Measurements from ENCODE around the gene PLXNA4.

The PLXNA4 gene

DNA sequence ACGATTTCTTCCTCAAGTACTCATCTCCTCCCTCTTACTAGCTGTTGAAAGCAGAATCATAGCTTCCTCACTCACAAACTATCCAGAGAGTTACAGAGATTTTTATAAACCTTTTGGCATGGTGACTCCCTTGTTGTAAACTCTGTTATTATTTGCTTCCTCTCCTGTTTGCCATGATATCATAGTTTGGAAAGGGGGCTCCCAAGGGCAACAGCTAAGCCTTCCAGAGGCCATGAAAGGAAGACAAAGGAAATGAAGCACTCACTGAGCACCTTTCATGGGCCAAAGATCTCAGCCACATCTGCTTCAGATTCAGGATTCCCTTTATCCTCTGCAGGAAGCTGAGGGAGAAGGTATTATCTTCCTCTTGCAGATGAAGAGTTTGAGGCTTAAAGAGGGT lies 484.6 kb downstream of the PLXNA4 start:
- H3K27me3 ChIP-seq (ENCODE audit: control insufficient read depth, insufficient read depth, low read length, poor library complexity, severe bottlenecking) = no peaks in the 10 kb centered on the region
- no peaks in the 10 kb centered on the region for H3K4me1 ChIP-seq (ENCODE audit: control insufficient read depth, insufficient read depth, low read length)
- 88 to 97% methylated on average over 1 of the region's 1 CpG for WGBS, 2 experiments
- H3K36me3 ChIP-seq (ENCODE audit: control insufficient read depth, insufficient read depth, low read length) = no peaks in the 10 kb centered on the region
- no peak overlapping the region for H3K4me3 ChIP-seq (ENCODE audit: insufficient read depth, low read depth, low read length)
- H3K27ac ChIP-seq (ENCODE audit: insufficient read depth, low read depth, low read length, poor library complexity, severe bottlenecking) = no peak overlapping the region
- H3K9me3 ChIP-seq (ENCODE audit: control insufficient read depth, low read length) = no peaks in the 10 kb centered on the region

DNA sequence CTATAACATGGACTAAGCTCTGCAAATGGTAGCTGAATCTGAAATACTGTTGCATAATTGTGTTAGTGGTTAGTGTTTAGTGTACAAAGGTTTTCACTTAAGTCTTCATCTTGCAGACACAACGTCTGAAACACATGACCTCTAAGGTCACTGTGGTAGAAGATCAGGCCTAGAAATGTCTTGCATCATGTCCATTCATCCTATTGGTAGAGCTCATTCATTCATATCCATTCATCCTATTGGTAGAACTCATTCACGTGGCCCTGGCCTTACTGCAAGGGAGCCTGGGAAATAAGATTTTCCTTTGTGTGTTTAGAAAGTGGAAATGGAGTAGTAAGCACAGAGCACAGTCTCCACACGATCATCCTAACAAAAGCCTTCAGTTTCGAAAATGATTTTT lies 485.8 kb downstream of the PLXNA4 start:
- no peaks in the 10 kb centered on the region for H3K36me3 ChIP-seq (ENCODE audit: control insufficient read depth, insufficient read depth, low read length)
- no peaks in the 10 kb centered on the region for H3K27me3 ChIP-seq (ENCODE audit: control insufficient read depth, insufficient read depth, low read length, poor library complexity, severe bottlenecking)
- H3K27ac ChIP-seq (ENCODE audit: insufficient read depth, low read depth, low read length, poor library complexity, severe bottlenecking) = no peak overlapping the region
- H3K4me3 ChIP-seq (ENCODE audit: insufficient read depth, low read depth, low read length) = no peak overlapping the region
- H3K9me3 ChIP-seq (ENCODE audit: control insufficient read depth, low read length) = no peaks in the 10 kb centered on the region
- no peaks in the 10 kb centered on the region for H3K4me1 ChIP-seq (ENCODE audit: control insufficient read depth, insufficient read depth, low read length)
- WGBS, 2 experiments = 96 to 97% methylated on average over 3 of the region's 4 CpGs

DNA sequence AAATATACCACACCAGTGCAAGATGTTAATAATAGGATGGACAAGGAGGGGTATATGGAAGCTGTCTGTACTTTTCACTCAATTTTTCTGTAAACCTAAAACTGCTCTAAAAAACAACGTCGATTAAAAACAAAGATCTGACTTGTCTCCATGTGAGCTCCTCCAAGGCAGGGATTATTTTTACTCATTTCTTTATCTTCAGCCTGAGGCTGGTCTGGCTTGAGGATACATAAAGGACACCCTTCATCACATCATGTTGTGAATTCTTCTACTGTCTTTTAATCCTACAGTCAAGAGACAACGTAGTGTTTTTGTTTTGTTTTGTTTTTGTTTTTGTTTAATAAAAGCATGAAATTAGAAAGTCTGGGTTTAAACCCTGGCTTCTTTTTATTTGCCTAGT lies 486.9 kb downstream of the PLXNA4 start:
- Histone ChIP-seq H3K27ac (ENCODE audit: insufficient read depth, low read depth, low read length, poor library complexity, severe bottlenecking) (no peak overlapping the region), H3K9me3 (ENCODE audit: control insufficient read depth, low read length) (no peaks in the 10 kb centered on the region), H3K36me3 (ENCODE audit: control insufficient read depth, insufficient read depth, low read length) (no peaks in the 10 kb centered on the region), H3K4me1 (ENCODE audit: control insufficient read depth, insufficient read depth, low read length) (no peaks in the 10 kb centered on the region), H3K27me3 (ENCODE audit: control insufficient read depth, insufficient read depth, low read length, poor library complexity, severe bottlenecking) (no peaks in the 10 kb centered on the region), H3K4me3 (ENCODE audit: insufficient read depth, low read depth, low read length) (no peak overlapping the region)
- 87 to 91% methylated on average over 2 to 3 of the region's 3 CpGs for WGBS, 2 experiments

DNA sequence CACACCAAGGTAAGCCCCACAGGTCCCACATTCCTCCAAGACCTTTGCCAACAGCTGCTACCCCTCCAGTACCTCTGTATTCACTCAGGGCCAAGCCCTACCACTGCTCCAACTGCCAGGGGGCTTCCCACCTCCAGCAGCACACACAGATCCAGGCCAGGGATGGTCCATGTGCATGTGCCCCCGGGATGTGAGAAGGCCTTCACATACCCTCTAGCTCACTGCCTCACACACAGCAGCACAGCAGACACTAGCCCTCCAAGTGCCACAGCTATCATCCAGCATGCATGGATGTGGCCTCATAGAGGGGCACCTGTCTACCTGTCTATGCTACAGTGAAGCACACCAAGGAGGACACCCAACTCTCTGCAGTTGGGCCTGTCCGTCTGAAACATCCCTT lies 488.8 kb downstream of the PLXNA4 start:
- Histone ChIP-seq H3K27ac (ENCODE audit: insufficient read depth, low read depth, low read length, poor library complexity, severe bottlenecking) (no peak overlapping the region), H3K36me3 (ENCODE audit: control insufficient read depth, insufficient read depth, low read length) (no peaks in the 10 kb centered on the region), H3K27me3 (ENCODE audit: control insufficient read depth, insufficient read depth, low read length, poor library complexity, severe bottlenecking) (no peaks in the 10 kb centered on the region), H3K4me1 (ENCODE audit: control insufficient read depth, insufficient read depth, low read length) (peaks cover 7% of the 10 kb centered on the region), H3K4me3 (ENCODE audit: insufficient read depth, low read depth, low read length) (no peak overlapping the region), H3K9me3 (ENCODE audit: control insufficient read depth, low read length) (no peaks in the 10 kb centered on the region)
- 94 to 97% methylated on average over 2 of the region's 2 CpGs for WGBS, 2 experiments

DNA sequence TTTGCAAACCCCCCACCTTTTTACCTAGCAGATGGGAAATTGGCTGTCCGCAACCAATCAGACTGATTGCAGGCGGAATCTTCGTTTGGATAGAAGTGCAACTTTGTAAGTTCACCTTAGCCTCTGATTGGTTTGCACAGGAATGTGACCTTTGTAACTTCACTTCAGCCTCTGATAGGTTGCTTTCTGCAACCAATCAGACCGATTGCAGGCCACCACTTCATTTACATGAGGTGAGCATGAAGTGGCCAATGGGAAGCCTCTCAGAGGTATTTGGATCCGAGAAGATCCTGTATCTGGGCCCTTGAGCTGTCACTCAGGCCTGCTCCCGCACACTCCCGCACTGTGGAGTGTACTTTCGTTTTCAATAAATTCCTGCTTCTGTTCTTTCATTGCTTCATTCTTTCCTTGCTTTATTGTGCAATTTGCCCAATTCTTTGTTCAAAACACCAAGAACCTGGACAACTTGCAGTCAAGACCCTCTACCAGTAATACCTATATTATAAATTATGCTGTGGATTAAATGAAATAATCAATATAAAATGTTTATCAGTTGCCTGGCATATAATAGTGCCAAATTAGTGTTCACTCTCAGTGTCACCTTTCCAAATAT lies 491.4 kb downstream of the PLXNA4 start:
- H3K27ac ChIP-seq (ENCODE audit: insufficient read depth, low read depth, low read length, poor library complexity, severe bottlenecking) = no peak overlapping the region
- 93 to 95% methylated on average over 8 of the region's 8 CpGs for WGBS, 2 experiments
- no peak overlapping the region for H3K4me3 ChIP-seq (ENCODE audit: insufficient read depth, low read depth, low read length)
- no peaks in the 10 kb centered on the region for H3K36me3 ChIP-seq (ENCODE audit: control insufficient read depth, insufficient read depth, low read length)
- no peaks in the 10 kb centered on the region for H3K9me3 ChIP-seq (ENCODE audit: control insufficient read depth, low read length)
- peaks cover 7% of the 10 kb centered on the region for H3K4me1 ChIP-seq (ENCODE audit: control insufficient read depth, insufficient read depth, low read length)
- H3K27me3 ChIP-seq (ENCODE audit: control insufficient read depth, insufficient read depth, low read length, poor library complexity, severe bottlenecking) = no peaks in the 10 kb centered on the region

DNA sequence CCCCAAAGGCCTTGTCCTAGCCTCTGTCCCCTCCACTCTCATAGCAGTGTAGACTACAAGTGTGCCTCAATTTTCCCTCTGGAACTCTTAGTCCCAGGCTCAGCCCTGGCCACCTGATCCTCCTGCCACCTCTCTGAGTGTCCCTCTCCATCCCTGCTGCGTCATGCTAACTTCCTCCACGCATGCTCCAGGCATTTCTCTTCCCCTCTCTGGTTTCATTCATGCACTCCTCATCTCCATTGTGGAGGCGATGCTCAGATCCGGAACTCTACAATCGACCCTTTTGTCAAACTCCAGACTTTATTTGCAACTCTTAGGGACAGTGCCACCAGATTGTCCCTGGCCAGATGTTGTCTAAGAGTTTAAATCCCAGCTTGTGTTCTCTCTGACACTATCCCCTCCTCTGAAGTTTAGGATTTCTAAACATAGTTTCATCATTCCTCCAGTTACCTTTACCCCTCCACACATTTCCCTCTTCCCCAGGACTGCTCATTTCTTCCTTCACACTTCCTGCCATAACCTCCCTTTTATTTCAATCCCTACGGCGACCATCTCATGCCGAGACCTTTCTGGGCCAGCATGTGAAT lies 492.6 kb downstream of the PLXNA4 start:
- H3K27ac ChIP-seq (ENCODE audit: insufficient read depth, low read depth, low read length, poor library complexity, severe bottlenecking) = no peak overlapping the region
- no peak overlapping the region for H3K4me3 ChIP-seq (ENCODE audit: insufficient read depth, low read depth, low read length)
- 82 to 84% methylated on average over 8 of the region's 8 CpGs for WGBS, 2 experiments

DNA sequence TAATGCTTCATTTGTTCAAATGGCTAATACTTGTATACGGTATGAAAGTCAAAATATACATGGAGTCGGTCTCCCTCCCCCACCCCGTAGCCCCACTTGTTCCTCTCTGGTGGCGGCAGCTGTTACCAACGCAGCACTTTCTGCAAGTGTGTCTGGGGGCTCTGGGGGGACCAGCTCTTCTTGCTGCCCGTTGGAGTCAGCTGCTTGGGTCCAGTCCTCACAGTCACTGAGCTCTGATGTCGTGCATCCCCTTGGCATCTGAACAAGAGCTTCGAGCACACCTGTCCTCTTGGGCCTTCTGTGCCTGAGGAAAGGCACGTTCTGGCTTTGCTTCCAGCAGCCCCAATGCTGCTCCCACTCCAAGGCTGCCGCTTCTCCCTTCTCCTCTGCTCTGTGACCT lies 493.1 kb downstream of the PLXNA4 start:
- H3K4me1 ChIP-seq (ENCODE audit: control insufficient read depth, insufficient read depth, low read length) = peaks cover 7% of the 10 kb centered on the region
- WGBS, 2 experiments = 93 to 94% methylated on average over 10 of the region's 10 CpGs
- H3K36me3 ChIP-seq (ENCODE audit: control insufficient read depth, insufficient read depth, low read length) = no peaks in the 10 kb centered on the region
- no peak overlapping the region for H3K4me3 ChIP-seq (ENCODE audit: insufficient read depth, low read depth, low read length)
- no peak overlapping the region for H3K27ac ChIP-seq (ENCODE audit: insufficient read depth, low read depth, low read length, poor library complexity, severe bottlenecking)
- H3K9me3 ChIP-seq (ENCODE audit: control insufficient read depth, low read length) = no peaks in the 10 kb centered on the region
- no peaks in the 10 kb centered on the region for H3K27me3 ChIP-seq (ENCODE audit: control insufficient read depth, insufficient read depth, low read length, poor library complexity, severe bottlenecking)

More for the DNA sequence above, 492.6 kb downstream of the PLXNA4 start:
- H3K27me3 ChIP-seq (ENCODE audit: control insufficient read depth, insufficient read depth, low read length, poor library complexity, severe bottlenecking) = no peaks in the 10 kb centered on the region
- H3K36me3 ChIP-seq (ENCODE audit: control insufficient read depth, insufficient read depth, low read length) = no peaks in the 10 kb centered on the region
- H3K4me1 ChIP-seq (ENCODE audit: control insufficient read depth, insufficient read depth, low read length) = peaks cover 7% of the 10 kb centered on the region
- no peaks in the 10 kb centered on the region for H3K9me3 ChIP-seq (ENCODE audit: control insufficient read depth, low read length)

DNA sequence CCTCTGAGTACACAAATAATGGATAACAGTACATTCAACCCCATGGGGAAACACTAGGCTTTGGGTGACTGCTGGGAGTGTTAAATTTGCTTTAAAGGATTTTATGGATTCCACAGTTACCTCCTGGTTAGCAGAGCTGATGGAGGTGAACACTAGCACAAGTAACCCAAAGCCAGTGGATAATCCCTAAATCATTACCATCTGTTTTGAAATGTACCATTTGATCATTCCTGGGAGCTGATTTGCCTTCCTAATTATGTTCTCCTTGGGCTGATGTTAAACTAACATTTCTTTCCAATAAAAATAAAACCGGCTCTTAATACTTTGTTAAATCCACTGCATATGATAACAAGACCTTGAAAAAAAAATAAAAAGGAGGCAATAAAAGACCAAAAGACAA lies 493.9 kb downstream of the PLXNA4 start:
- WGBS, 2 experiments = 80% methylated on average over 1 of the region's 1 CpG; no CpG with 5 or more reads in 1 of the 2 experiments

DNA sequence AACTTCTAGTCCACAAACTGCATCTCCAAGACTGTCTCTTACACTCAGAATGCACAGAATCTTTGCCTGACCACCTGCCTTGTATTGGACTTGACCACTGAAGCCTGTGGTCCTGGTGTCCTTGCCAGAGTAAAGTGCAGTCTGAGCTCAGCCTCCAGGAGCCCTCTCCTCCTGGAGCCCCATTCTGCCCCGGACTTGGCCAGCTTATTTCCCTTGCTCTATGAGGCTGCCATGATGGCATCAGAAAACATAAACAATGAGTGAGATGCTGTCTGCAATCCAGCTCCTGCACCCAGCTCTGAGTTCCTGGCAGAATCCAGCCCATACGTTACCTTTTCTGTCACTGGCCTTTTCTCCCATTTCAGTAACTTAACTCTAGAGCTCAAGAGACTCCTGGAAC lies 494.6 kb downstream of the PLXNA4 start:
- no peaks in the 10 kb centered on the region for H3K9me3 ChIP-seq (ENCODE audit: control insufficient read depth, low read length)
- no peak overlapping the region for H3K4me3 ChIP-seq (ENCODE audit: insufficient read depth, low read depth, low read length)
- no peaks in the 10 kb centered on the region for H3K36me3 ChIP-seq (ENCODE audit: control insufficient read depth, insufficient read depth, low read length)
- H3K27me3 ChIP-seq (ENCODE audit: control insufficient read depth, insufficient read depth, low read length, poor library complexity, severe bottlenecking) = no peaks in the 10 kb centered on the region
- peaks cover 7% of the 10 kb centered on the region for H3K4me1 ChIP-seq (ENCODE audit: control insufficient read depth, insufficient read depth, low read length)
- WGBS, 2 experiments = 92 to 95% methylated on average over 2 of the region's 2 CpGs
- no peak overlapping the region for H3K27ac ChIP-seq (ENCODE audit: insufficient read depth, low read depth, low read length, poor library complexity, severe bottlenecking)

More for the DNA sequence above, 493.9 kb downstream of the PLXNA4 start:
- Histone ChIP-seq H3K27ac (ENCODE audit: insufficient read depth, low read depth, low read length, poor library complexity, severe bottlenecking) (no peak overlapping the region), H3K4me3 (ENCODE audit: insufficient read depth, low read depth, low read length) (no peak overlapping the region), H3K36me3 (ENCODE audit: control insufficient read depth, insufficient read depth, low read length) (no peaks in the 10 kb centered on the region), H3K4me1 (ENCODE audit: control insufficient read depth, insufficient read depth, low read length) (peaks cover 7% of the 10 kb centered on the region), H3K27me3 (ENCODE audit: control insufficient read depth, insufficient read depth, low read length, poor library complexity, severe bottlenecking) (no peaks in the 10 kb centered on the region), H3K9me3 (ENCODE audit: control insufficient read depth, low read length) (no peaks in the 10 kb centered on the region)

DNA sequence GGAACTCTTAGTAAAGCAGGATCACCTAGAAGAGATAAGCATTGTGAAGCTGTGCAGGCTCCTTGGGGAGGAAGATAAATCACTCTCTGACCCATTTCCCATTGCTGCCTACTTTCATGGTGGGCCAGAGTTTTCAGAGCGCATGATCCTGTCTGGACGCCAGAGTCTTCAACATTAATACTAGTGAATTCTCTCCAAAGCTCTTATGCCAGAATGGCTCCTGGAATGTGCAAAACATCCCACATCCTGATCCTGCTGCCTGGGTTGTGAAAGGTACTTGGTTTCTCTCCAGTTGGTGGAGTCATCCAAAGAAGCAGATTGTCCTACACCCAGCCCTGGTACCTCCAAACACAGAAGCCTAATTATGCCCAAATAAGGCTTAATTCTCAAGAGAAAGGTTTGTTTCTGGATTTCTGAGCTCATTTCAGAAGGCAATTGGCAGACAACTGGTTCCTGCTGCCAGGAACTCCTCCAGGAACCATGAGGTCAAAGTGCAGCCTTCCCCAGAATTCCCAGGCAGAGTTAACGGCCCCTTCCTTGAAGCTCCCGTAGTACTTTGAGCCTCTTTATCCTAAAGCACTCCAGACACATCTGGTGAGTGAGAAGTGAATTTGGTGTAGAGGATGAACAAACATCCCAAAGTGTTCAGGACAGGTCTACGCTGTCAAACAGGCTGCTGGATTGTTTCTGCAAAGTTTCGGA lies 495.2 kb downstream of the PLXNA4 start:
- H3K27me3 ChIP-seq (ENCODE audit: control insufficient read depth, insufficient read depth, low read length, poor library complexity, severe bottlenecking) = no peaks in the 10 kb centered on the region
- peaks cover 7% of the 10 kb centered on the region for H3K4me1 ChIP-seq (ENCODE audit: control insufficient read depth, insufficient read depth, low read length)
- no peaks in the 10 kb centered on the region for H3K9me3 ChIP-seq (ENCODE audit: control insufficient read depth, low read length)
- 86 to 90% methylated on average over 6 of the region's 6 CpGs for WGBS, 2 experiments
- no peak overlapping the region for H3K27ac ChIP-seq (ENCODE audit: insufficient read depth, low read depth, low read length, poor library complexity, severe bottlenecking)
- no peaks in the 10 kb centered on the region for H3K36me3 ChIP-seq (ENCODE audit: control insufficient read depth, insufficient read depth, low read length)
- H3K4me3 ChIP-seq (ENCODE audit: insufficient read depth, low read depth, low read length) = no peak overlapping the region

Measured in ectodermal cell (in vitro differentiated cells).